ENCODE data around the gene DARS2. TPM values are rescaled to one million over a fixed set of nuclear protein-coding genes. Genes with fewer than 3 reads are reported as not detected.

The DARS2 gene
- total RNA-seq, 4 donors from 2014 or later: 7.1 to 13.7 (median 9.4) TPM

- no peaks in the 10 kb centered on the region for H3K27me3 ChIP-seq
- H3K9me3 ChIP-seq: no peaks in the 10 kb centered on the region
- no peak overlapping the region for H3K4me3 ChIP-seq
- 90% methylated on average over 5 of the region's 5 CpGs for WGBS
- H3K36me3 ChIP-seq: peaks cover 22% of the 10 kb centered on the region
- DNase-seq (ENCODE audit: low spot score in 2 of 2): no peak
- H3K27ac ChIP-seq: no peak overlapping the region
- no peaks in the 10 kb centered on the region for H3K4me1 ChIP-seq
- TF ChIP-seq EP300 (IDR thresholded peaks at IDR 0.05): no peak
- TF ChIP-seq POLR2A (IDR thresholded peaks at IDR 0.05): no peak
- TF ChIP-seq POLR2AphosphoS5 (IDR thresholded peaks at IDR 0.05): no peak
- no peak for TF ChIP-seq CTCF (IDR thresholded peaks at IDR 0.05)
Observed at GRCh38 chr1:173884701-173885100, 60.2 kb downstream of the DARS2 start.

GRCh38 chr1:173886746-173887611 is 62.5 kb downstream of the DARS2 start:
- 89% methylated on average over 4 of the region's 4 CpGs for WGBS
- Histone ChIP-seq H3K36me3 (peaks cover 18% of the 10 kb centered on the region), H3K4me3 (no peak overlapping the region), H3K4me1 (no peaks in the 10 kb centered on the region), H3K27ac (no peak overlapping the region), H3K27me3 (no peaks in the 10 kb centered on the region), H3K9me3 (no peaks in the 10 kb centered on the region)
- DNase-seq (ENCODE audit: low spot score in 2 of 2): no peak
- TF ChIP-seq CTCF (IDR thresholded peaks at IDR 0.05) (no peak), POLR2AphosphoS5 (IDR thresholded peaks at IDR 0.05) (no peak), POLR2A (IDR thresholded peaks at IDR 0.05) (no peak)

- WGBS: 93% methylated on average over 2 of the region's 2 CpGs
- Histone ChIP-seq H3K27me3 (no peaks in the 10 kb centered on the region), H3K4me1 (no peaks in the 10 kb centered on the region), H3K4me3 (no peak overlapping the region), H3K36me3 (peaks cover 18% of the 10 kb centered on the region), H3K9me3 (no peaks in the 10 kb centered on the region), H3K27ac (no peak overlapping the region)
- no peak for DNase-seq (ENCODE audit: low spot score in 2 of 2)
- TF ChIP-seq CTCF (IDR thresholded peaks at IDR 0.05): no peak
- no peak for TF ChIP-seq POLR2A (IDR thresholded peaks at IDR 0.05)
- TF ChIP-seq POLR2AphosphoS5 (IDR thresholded peaks at IDR 0.05): no peak
- no peak for TF ChIP-seq EP300 (IDR thresholded peaks at IDR 0.05)
Observed at GRCh38 chr1:173887627-173888026, 63.2 kb downstream of the DARS2 start.

- H3K27me3 ChIP-seq: no peaks in the 10 kb centered on the region
- TF ChIP-seq POLR2A (IDR thresholded peaks at IDR 0.05): no peak
- no peak for TF ChIP-seq POLR2AphosphoS5 (IDR thresholded peaks at IDR 0.05)
- TF ChIP-seq EP300 (IDR thresholded peaks at IDR 0.05): no peak
- TF ChIP-seq CTCF (IDR thresholded peaks at IDR 0.05): no peak
Observed at GRCh38 chr1:173888749-173889148, 64.3 kb downstream of the DARS2 start.

GRCh38 chr1:173889885-173890284 is 65.4 kb downstream of the DARS2 start:
- Histone ChIP-seq H3K27ac (no peak overlapping the region), H3K4me3 (no peak overlapping the region), H3K36me3 (peaks cover 21% of the 10 kb centered on the region), H3K27me3 (no peaks in the 10 kb centered on the region), H3K4me1 (no peaks in the 10 kb centered on the region), H3K9me3 (no peaks in the 10 kb centered on the region)
- DNase-seq (ENCODE audit: low spot score in 2 of 2): no peak
- WGBS: 96% methylated on average over 2 of the region's 2 CpGs
- no peak for TF ChIP-seq EP300 (IDR thresholded peaks at IDR 0.05)
- no peak for TF ChIP-seq CTCF (IDR thresholded peaks at IDR 0.05)
- TF ChIP-seq POLR2AphosphoS5 (IDR thresholded peaks at IDR 0.05): no peak
- TF ChIP-seq POLR2A (IDR thresholded peaks at IDR 0.05): no peak

More at GRCh38 chr1:173888749-173889148, 64.3 kb downstream of the DARS2 start:
- H3K36me3 ChIP-seq: peaks cover 18% of the 10 kb centered on the region
- H3K27ac ChIP-seq: no peak overlapping the region
- H3K4me3 ChIP-seq: no peak overlapping the region
- DNase-seq (ENCODE audit: low spot score in 2 of 2): no peak
- H3K4me1 ChIP-seq: no peaks in the 10 kb centered on the region
- no peaks in the 10 kb centered on the region for H3K9me3 ChIP-seq
